CD14-positive monocyte (primary cell): ENCODE data around the gene SNX9. TPM values are rescaled to one million over a fixed set of nuclear protein-coding genes. Genes with fewer than 3 reads are reported as not detected.
A peak's percentile ranks its signal among the peaks of the same experiment; 100 is the strongest.
"Not testable (repeated sequence)": the region's sequence is repeated elsewhere in the genome, so short reads cannot be mapped to it uniquely, and the experiment has no call there.

Experiments
- DNase-seq, 3 donors: peaks; one replicate each; pipeline ENCODE4 v3.0.0-alpha.2; 2011 to 2022
- H2AFZ ChIP-seq: 2 replicates; pipeline ENCODE4 v1.6.0; 2012; ENCODE audit warnings: mild to moderate bottlenecking, low read depth, low read length, inconsistent platforms; ENCODE audit not compliant: insufficient read depth, poor library complexity, severe bottlenecking
- H3K27ac ChIP-seq, 2 donors: 1 replicate in 1 of 2; 2 replicates in 1 of 2; pipeline ENCODE4 v1.5.1; 2012 to 2013; ENCODE audit warnings: low read length in 2 of 2, control low read depth in 1 of 2, inconsistent platforms in 1 of 2, low read depth in 1 of 2, mild to moderate bottlenecking in 1 of 2
- H3K27me3 ChIP-seq, 2 donors: one replicate each; pipeline versions ENCODE4 v1.6.0 to v1.6.1; 2011 to 2013; ENCODE audit warnings: low read length in 2 of 2; ENCODE audit not compliant: control insufficient read depth in 2 of 2, insufficient read depth in 2 of 2
- H3K36me3 ChIP-seq, 2 donors: replicated peaks in 1 of 2; 1 replicate in 1 of 2; 2 replicates in 1 of 2; pipeline versions ENCODE4 v1.5.1 to v1.6.1; 2012 to 2013; ENCODE audit warnings: low read length in 2 of 2, control low read depth in 1 of 2, inconsistent platforms in 1 of 2, mild to moderate bottlenecking in 1 of 2; ENCODE audit not compliant: insufficient read depth in 2 of 2, control insufficient read depth in 1 of 2
- H3K4me1 ChIP-seq, 2 donors: 1 replicate in 1 of 2; 2 replicates in 1 of 2; pipeline versions ENCODE4 v1.5.1 to v1.6.1; 2012 to 2013; ENCODE audit warnings: low read length in 2 of 2, control low read depth in 1 of 2, inconsistent platforms in 1 of 2, mild to moderate bottlenecking in 1 of 2, moderate library complexity in 1 of 2; ENCODE audit not compliant: insufficient read depth in 2 of 2, control insufficient read depth in 1 of 2
- H3K4me2 ChIP-seq: replicated peaks from 2 replicates; pipeline ENCODE3; 2012; ENCODE audit warnings: low read length, moderate library complexity, mild to moderate bottlenecking; ENCODE audit not compliant: poor library complexity, severe bottlenecking; ENCODE audit errors: extremely low read depth
- H3K4me3 ChIP-seq, 3 experiments: fragments of 200-600 bp in 1 of 3; sonication (generic) in 1 of 3; replicated peaks in 1 of 3; 1 replicate in 2 of 3; 2 replicates in 1 of 3; pipeline ENCODE4 v1.5.1; 2011 to 2013; ENCODE audit warnings: low read length in 3 of 3, mild to moderate bottlenecking in 3 of 3, control low read depth in 2 of 3, low read depth in 2 of 3, inconsistent platforms in 1 of 3, moderate library complexity in 1 of 3
- H3K79me2 ChIP-seq: 2 replicates; pipeline ENCODE4 v1.6.0; 2012; ENCODE audit warnings: mild to moderate bottlenecking, control low read depth, inconsistent platforms, low read length, moderate library complexity; ENCODE audit not compliant: insufficient read depth
- H3K9ac ChIP-seq: 2 replicates; pipeline ENCODE4 v1.6.0; 2017; ENCODE audit warnings: low read length, mild to moderate bottlenecking; ENCODE audit not compliant: insufficient read depth, poor library complexity, severe bottlenecking
- H3K9me3 ChIP-seq, 2 donors: replicated peaks in 1 of 2; 1 replicate in 1 of 2; 2 replicates in 1 of 2; pipeline versions ENCODE4 v1.5.1 to v1.6.1; 2012 to 2013; ENCODE audit warnings: low read length in 2 of 2, control low read depth in 1 of 2; ENCODE audit not compliant: control insufficient read depth in 1 of 2, insufficient read depth in 1 of 2
- H4K20me1 ChIP-seq: 2 replicates; pipeline ENCODE4 v1.6.0; 2012; ENCODE audit warnings: mild to moderate bottlenecking, low read length, control low read depth, moderate library complexity; ENCODE audit not compliant: insufficient read depth
- H3K27ac Mint-ChIP-seq, 7 donors: one replicate each; pipeline ENCODE4 v1.8.0; 2020; ENCODE audit warnings: mild to moderate bottlenecking in 7 of 7, mixed read lengths in 7 of 7, moderate library complexity in 6 of 7, inconsistent platforms in 2 of 7
- H3K27me3 Mint-ChIP-seq, 3 donors: one replicate each; pipeline ENCODE4 v1.8.0; 2021 to 2022; ENCODE audit warnings: low read depth in 3 of 3, mild to moderate bottlenecking in 3 of 3, mixed read lengths in 3 of 3, moderate library complexity in 3 of 3, inconsistent platforms in 1 of 3
- H3K36me3 Mint-ChIP-seq, 2 donors: one replicate each; pipeline ENCODE4 v1.8.0; 2020; ENCODE audit warnings: mixed read lengths in 2 of 2, inconsistent platforms in 1 of 2, mild to moderate bottlenecking in 1 of 2
- H3K4me1 Mint-ChIP-seq: one replicate; pipeline ENCODE4 v1.8.0; 2020; ENCODE audit warnings: mild to moderate bottlenecking, mixed read lengths
- H3K4me3 Mint-ChIP-seq, 2 donors: one replicate each; pipeline ENCODE4 v1.8.0; 2020; ENCODE audit warnings: mild to moderate bottlenecking in 2 of 2, mixed read lengths in 2 of 2, moderate library complexity in 1 of 2
- H3K9me3 Mint-ChIP-seq, 7 donors: one replicate each; pipeline ENCODE4 v1.8.0; 2020 to 2022; ENCODE audit warnings: mixed read lengths in 7 of 7, mild to moderate bottlenecking in 6 of 7, moderate library complexity in 6 of 7, inconsistent platforms in 2 of 7
- CTCF ChIP-seq: fragments of 200-600 bp; IDR thresholded peaks from one replicate; pipeline ENCODE4 v1.8.0; 2022; ENCODE audit warnings: antibody characterized with exemption, mild to moderate bottlenecking
- WGBS: methylation state at CpG from one replicate; pipeline ENCODE4 v1.1.5; 2013; ENCODE audit warnings: missing lambda C conversion rate; ENCODE audit not compliant: insufficient coverage; 5-methylcytosine and 5-hydroxymethylcytosine counted together
- intact Hi-C, 2 donors: fragments of 100-400 bp; cut with micrococcal nuclease; formaldehyde crosslinking; loops; one replicate each; pipeline versions ENCODE4 v1.15.0 to v1.15.1; 2023
- polyA plus RNA-seq, 3 donors: library from polyadenylated mRNA; depleted of rRNA in 1 of 3; unstranded in 2 of 3; stranded (reverse) in 1 of 3; fragments of 300-500 nt in 2 of 3; fragments of >200 nt in 1 of 3; fragmentation: Illumina TruSeq in 2 of 3; gene quantifications; 1 replicate in 2 of 3; 2 replicates in 1 of 3; pipeline ENCODE4 v1.2.3, GENCODE V29; 2012 to 2021

The SNX9 gene
- polyA plus RNA-seq, 3 donors: 5.5 to 8.1 (median 7.2) TPM

- TF ChIP-seq CTCF: no peak
- H3K79me2 ChIP-seq: no peaks in the 10 kb centered on the region
- H3K4me3 ChIP-seq: no peak overlapping the region
- Mint-ChIP-seq H3K27me3 (peaks cover 2 to 6% (median 3%) of the 10 kb centered on the region in 3 donors), H3K4me1 (peaks cover 6% of the 10 kb centered on the region), H3K4me3 (no peak overlapping the region), H3K9me3 (peaks cover 0 to 3% (median 0%) of the 10 kb centered on the region in 7 donors), H3K27ac (no peak overlapping the region), H3K36me3 (no peaks in the 10 kb centered on the region)
- no peaks in the 10 kb centered on the region for H4K20me1 ChIP-seq
- no peak for DNase-seq
- intact Hi-C loops: no loop called here
- H3K4me2 ChIP-seq: no peak overlapping the region
- no peaks in the 10 kb centered on the region for H3K9me3 ChIP-seq
- no peak overlapping the region for H2AFZ ChIP-seq
- no peak overlapping the region for H3K27ac ChIP-seq
- no peak overlapping the region for H3K9ac ChIP-seq
- H3K4me1 ChIP-seq: peaks cover 0 to 5% of the 10 kb centered on the region in 2 donors
- no peaks in the 10 kb centered on the region for H3K27me3 ChIP-seq
- no peaks in the 10 kb centered on the region for H3K36me3 ChIP-seq
- WGBS: no CpG with 5 or more reads among the region's 2 CpGs
These were observed 31.6 kb upstream of the SNX9 start for GRCh38 chr6:157791450-157791849.

GRCh38 chr6:157792671-157793070, 30.4 kb upstream of the SNX9 start:
- 100% methylated on average over 1 of the region's 2 CpGs for WGBS
- H3K9me3 Mint-ChIP-seq: peaks cover 0 to 3% (median 0%) of the 10 kb centered on the region in 7 donors
- no peak overlapping the region for H3K27ac ChIP-seq
- H3K36me3 Mint-ChIP-seq: no peaks in the 10 kb centered on the region
- H4K20me1 ChIP-seq: no peaks in the 10 kb centered on the region
- no peak overlapping the region for H3K27ac Mint-ChIP-seq
- H3K79me2 ChIP-seq: no peaks in the 10 kb centered on the region
- H3K9me3 ChIP-seq: no peaks in the 10 kb centered on the region
- no peaks in the 10 kb centered on the region for H3K27me3 ChIP-seq
- no peak overlapping the region for H3K9ac ChIP-seq
- H3K4me3 Mint-ChIP-seq: no peak overlapping the region
- H3K36me3 ChIP-seq: no peaks in the 10 kb centered on the region
- H3K27me3 Mint-ChIP-seq: peaks cover 2 to 6% (median 3%) of the 10 kb centered on the region in 3 donors
- intact Hi-C loops: no loop called here
- H3K4me3 ChIP-seq: no peak overlapping the region
- H2AFZ ChIP-seq: no peak overlapping the region
- no peak for DNase-seq
- H3K4me2 ChIP-seq: no peak overlapping the region
- no peak for TF ChIP-seq CTCF
- H3K4me1 ChIP-seq: peaks cover 0 to 5% of the 10 kb centered on the region in 2 donors
- peaks cover 6% of the 10 kb centered on the region for H3K4me1 Mint-ChIP-seq

- H3K27me3 ChIP-seq, H3K4me1 Mint-ChIP-seq, H3K4me3 ChIP-seq, intact Hi-C loops, H3K27ac ChIP-seq, H3K9ac ChIP-seq, H3K9me3 ChIP-seq, H4K20me1 ChIP-seq, H3K27ac Mint-ChIP-seq, H3K36me3 Mint-ChIP-seq, H3K27me3 Mint-ChIP-seq, H3K79me2 ChIP-seq, H2AFZ ChIP-seq, H3K4me1 ChIP-seq, H3K36me3 ChIP-seq, H3K4me3 Mint-ChIP-seq, H3K4me2 ChIP-seq: not testable (repeated sequence)
- 100% methylated on average over 3 of the region's 5 CpGs for WGBS
- peak in 1 of 3 donors; percentile 77 for DNase-seq
- peaks cover 0 to 11% (median 9%) of the 10 kb centered on the region in 7 donors for H3K9me3 Mint-ChIP-seq
These were observed 29.0 kb upstream of the SNX9 start for GRCh38 chr6:157794012-157794411.
